ENCODE results near the gene MYOCOS. TPM values are rescaled to one million over a fixed set of nuclear protein-coding genes. Genes with fewer than 3 reads are reported as not detected.

MYOCOS gene
- total and polyA plus RNA-seq, 12 donors = not detected

DNA sequence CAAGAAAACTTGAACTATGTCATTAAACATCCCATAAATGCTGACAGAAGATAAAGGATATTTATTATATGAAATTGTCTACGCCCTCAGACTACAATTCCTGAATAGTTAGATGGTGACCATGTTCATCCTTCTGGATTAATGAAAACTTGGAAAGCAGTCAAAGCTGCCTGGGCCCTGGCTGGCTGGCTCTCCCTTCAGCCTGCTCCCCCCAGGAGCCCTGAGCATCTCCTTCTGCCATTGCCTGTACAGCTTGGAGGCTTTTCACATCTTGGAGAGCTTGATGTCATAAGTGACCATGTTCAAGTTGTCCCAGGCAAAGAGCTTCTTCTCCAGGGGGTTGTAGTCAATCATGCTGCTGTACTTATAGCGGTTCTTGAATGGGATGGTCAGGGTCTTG, 13.6 kb downstream of the MYOCOS start:
- intact Hi-C loops (cut with DNase I) = no loop called here
- no peaks in the 10 kb centered on the region for H3K4me1 ChIP-seq
- TF ChIP-seq, protein P1, sequence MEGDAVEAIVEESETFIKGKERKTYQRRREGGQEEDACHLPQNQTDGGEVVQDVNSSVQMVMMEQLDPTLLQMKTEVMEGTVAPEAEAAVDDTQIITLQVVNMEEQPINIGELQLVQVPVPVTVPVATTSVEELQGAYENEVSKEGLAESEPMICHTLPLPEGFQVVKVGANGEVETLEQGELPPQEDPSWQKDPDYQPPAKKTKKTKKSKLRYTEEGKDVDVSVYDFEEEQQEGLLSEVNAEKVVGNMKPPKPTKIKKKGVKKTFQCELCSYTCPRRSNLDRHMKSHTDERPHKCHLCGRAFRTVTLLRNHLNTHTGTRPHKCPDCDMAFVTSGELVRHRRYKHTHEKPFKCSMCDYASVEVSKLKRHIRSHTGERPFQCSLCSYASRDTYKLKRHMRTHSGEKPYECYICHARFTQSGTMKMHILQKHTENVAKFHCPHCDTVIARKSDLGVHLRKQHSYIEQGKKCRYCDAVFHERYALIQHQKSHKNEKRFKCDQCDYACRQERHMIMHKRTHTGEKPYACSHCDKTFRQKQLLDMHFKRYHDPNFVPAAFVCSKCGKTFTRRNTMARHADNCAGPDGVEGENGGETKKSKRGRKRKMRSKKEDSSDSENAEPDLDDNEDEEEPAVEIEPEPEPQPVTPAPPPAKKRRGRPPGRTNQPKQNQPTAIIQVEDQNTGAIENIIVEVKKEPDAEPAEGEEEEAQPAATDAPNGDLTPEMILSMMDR (IDR thresholded peaks at IDR 0.05) = no peak
- H3K27me3 ChIP-seq = no peaks in the 10 kb centered on the region
- H3K36me3 ChIP-seq = no peaks in the 10 kb centered on the region
- H3K9me3 ChIP-seq = peaks cover 0 to 6% (median 0%) of the 10 kb centered on the region in 11 donors
- no peak overlapping the region for H3K27ac ChIP-seq
- WGBS, 2 donors = 91 to 93% methylated on average over 2 of the region's 2 CpGs
- DNase-seq (no peak), ATAC-seq (no peak)
- no peak overlapping the region for H3K4me3 ChIP-seq

DNA sequence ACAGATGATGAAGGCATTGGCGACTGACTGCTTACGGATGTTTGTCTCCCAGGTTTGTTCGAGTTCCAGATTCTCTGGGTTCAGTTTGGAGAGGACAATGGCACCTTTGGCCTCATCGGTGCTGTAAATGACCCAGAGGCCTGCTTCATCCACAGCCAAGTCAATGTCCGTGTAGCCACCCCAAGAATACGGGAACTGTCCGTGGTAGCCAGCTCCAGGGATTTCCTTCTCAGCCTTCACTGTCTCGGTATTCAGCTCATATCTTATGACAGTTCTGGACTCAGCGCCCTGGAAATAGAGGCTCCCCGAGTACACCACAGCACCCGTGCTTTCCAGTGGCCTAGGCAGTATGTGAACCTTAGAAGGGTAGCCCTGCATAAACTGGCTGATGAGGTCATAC, 14.1 kb downstream of the MYOCOS start:
- no peak for ATAC-seq
- Histone ChIP-seq H3K36me3 (no peaks in the 10 kb centered on the region), H3K4me1 (no peaks in the 10 kb centered on the region), H3K9me3 (peaks cover 0 to 6% (median 0%) of the 10 kb centered on the region in 11 donors), H3K27ac (no peak overlapping the region), H3K4me3 (no peak overlapping the region), H3K27me3 (no peaks in the 10 kb centered on the region)
- WGBS, 2 donors = 74 to 79% methylated on average over 11 of the region's 11 CpGs
- intact Hi-C loops (cut with DNase I) = no loop called here
- DNase-seq = no peak
- TF ChIP-seq, protein P1 (IDR thresholded peaks at IDR 0.05) = no peak

DNA sequence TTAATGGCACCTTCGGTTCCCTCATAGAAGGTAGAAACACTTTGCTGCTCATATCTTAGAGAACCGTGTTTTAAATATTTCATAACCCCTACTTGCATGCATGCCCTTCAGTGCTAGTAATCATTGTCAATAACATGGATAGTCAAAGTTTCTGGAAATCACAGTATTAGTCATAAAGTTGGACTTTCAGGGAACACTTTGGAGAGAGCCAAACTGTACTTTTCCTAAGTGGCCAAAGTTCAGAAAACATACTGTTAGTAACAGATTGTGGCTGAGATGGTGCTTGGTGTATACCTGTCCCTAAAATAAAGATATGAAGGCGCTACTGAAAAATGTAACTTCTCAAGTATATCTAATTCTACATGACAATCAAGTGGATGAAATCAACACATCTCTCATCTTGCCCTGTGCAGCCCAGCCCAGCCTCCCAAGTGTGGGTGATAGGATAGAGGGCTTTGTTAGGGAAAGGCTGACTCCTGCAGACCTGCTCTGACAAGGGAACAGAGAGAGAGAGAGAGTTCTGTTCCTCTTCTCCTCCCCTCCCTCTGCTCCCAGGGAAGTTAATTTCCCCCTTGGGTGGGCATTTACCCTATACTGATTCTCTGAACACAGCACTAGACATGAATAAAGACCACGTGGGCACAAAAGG, 16.0 kb downstream of the MYOCOS start:
- WGBS, 2 donors = 65 to 74% methylated on average over 4 of the region's 4 CpGs
- no peak overlapping the region for H3K27ac ChIP-seq
- DNase-seq = no peak
- H3K4me3 ChIP-seq = no peak overlapping the region
- no peaks in the 10 kb centered on the region for H3K9me3 ChIP-seq
- no peaks in the 10 kb centered on the region for H3K27me3 ChIP-seq
- TF ChIP-seq, protein P1 (IDR thresholded peaks at IDR 0.05) = no peak
- H3K4me1 ChIP-seq = no peaks in the 10 kb centered on the region
- ATAC-seq = no peak
- no peaks in the 10 kb centered on the region for H3K36me3 ChIP-seq
- intact Hi-C loops (cut with DNase I) = no loop called here

DNA sequence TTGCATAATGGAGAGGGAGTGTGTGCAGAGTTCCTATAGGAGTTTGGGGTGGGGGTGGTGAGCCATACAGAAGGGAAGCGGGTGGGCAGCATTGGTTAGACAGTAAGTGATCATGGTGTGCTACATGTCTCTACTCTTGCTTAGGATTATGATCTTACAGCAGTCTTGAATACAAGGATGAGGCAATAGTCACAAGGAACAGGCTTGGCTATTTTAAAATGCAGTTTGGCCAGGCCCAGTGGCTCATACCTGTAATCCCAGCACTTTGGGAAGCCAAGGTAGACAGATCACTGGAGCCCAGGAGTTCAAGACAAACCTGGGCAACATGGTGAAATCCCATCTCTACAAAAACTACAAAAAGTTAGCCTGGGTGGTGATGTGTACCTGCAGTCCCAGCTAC, 18.2 kb downstream of the MYOCOS start:
- intact Hi-C loops (cut with DNase I) = loop anchor here in 6 of 10 donors (5.0 to 10.0 kb wide), 4 partner anchors 77 to 345 kb away; partner anchors contain the start of gene METTL13 (in 2 of the 6)
- H3K36me3 ChIP-seq = no peaks in the 10 kb centered on the region

More for the DNA sequence above, 18.2 kb downstream of the MYOCOS start:
- no peak for ATAC-seq
- TF ChIP-seq, protein P1 (IDR thresholded peaks at IDR 0.05) = no peak
- DNase-seq = no peak
- Histone ChIP-seq H3K4me1 (peaks cover 1 to 7% (median 5%) of the 10 kb centered on the region in 9 donors), H3K4me3 (no peak overlapping the region), H3K9me3 (no peaks in the 10 kb centered on the region), H3K27me3 (no peaks in the 10 kb centered on the region), H3K27ac (no peak overlapping the region)
- 95 to 98% methylated on average over 1 of the region's 1 CpG for WGBS, 2 donors

Measured in heart right ventricle (tissue), 16 donors.